Measurements from ENCODE around the gene BHLHA15. TPM values are rescaled to one million over a fixed set of nuclear protein-coding genes. Genes with fewer than 3 reads are reported as not detected.
"Not testable (repeated sequence)": the region's sequence is repeated elsewhere in the genome, so short reads cannot be mapped to it uniquely, and the experiment has no call there.

The BHLHA15 gene
- total RNA-seq, 4 donors from 2014 or later = 3.7 to 18.5 (median 5.6) TPM

DNA sequence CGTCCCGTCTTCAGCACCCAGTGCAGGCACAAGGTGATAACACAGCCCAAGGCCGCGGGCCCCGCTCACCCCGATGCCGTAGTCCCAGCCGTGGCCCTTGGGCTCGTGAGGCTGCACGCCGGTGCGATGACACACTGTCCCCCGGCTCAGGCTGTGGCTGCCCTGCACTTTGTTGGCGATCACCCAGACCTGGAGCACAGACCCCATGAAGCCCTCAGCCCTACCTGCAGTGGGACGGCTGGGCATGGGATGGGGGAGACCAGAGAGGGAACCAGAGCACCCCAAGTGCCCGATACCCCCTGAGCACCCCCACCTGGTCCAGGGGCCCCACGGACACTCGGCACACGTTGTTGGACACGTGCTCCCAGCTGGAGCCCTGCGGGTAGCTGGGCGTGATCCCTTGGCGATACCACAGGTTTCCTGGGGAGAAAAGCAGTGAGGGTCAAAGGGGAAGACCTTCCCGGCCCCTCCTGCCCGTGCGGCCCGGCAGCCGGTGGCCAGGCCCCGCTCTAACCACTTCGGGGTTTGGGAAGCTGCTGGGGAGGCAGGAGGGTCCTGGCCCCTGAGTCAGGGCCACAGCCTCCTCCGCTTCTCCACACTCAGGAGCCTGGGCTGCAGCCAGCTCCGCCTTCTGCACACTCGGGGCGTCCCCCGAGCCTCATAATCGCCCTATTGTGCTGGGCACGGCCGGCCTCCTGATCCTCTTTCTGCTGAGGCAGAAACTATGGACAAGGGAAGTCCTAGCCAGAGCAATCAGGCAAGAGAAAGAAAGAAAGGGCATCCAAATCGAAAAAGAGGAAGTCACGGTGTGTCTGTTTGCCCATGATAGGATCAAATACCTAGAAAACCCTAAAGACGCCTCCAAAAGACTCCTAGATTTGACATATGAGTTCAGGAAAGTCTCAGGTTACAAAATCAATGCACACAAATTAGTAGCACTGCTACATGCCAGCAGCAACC lies 6.7 kb downstream of the BHLHA15 start:
- 66 to 81% methylated on average over 17 to 21 of the region's 41 CpGs for WGBS, 2 donors
- no peak for DNase-seq (ENCODE audit: low spot score in 2 of 2)
- intact Hi-C loops (cut with DNase I; ENCODE audit: low total_unique reads) = no loop called here
- TF ChIP-seq POLR2A (IDR thresholded peaks at IDR 0.05) = no peak
- TF ChIP-seq, protein P1, sequence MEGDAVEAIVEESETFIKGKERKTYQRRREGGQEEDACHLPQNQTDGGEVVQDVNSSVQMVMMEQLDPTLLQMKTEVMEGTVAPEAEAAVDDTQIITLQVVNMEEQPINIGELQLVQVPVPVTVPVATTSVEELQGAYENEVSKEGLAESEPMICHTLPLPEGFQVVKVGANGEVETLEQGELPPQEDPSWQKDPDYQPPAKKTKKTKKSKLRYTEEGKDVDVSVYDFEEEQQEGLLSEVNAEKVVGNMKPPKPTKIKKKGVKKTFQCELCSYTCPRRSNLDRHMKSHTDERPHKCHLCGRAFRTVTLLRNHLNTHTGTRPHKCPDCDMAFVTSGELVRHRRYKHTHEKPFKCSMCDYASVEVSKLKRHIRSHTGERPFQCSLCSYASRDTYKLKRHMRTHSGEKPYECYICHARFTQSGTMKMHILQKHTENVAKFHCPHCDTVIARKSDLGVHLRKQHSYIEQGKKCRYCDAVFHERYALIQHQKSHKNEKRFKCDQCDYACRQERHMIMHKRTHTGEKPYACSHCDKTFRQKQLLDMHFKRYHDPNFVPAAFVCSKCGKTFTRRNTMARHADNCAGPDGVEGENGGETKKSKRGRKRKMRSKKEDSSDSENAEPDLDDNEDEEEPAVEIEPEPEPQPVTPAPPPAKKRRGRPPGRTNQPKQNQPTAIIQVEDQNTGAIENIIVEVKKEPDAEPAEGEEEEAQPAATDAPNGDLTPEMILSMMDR (IDR thresholded peaks at IDR 0.05) = no peak
- H3K4me3 ChIP-seq (ENCODE audit: low read depth, poor library complexity, severe bottlenecking) = no peak overlapping the region

DNA sequence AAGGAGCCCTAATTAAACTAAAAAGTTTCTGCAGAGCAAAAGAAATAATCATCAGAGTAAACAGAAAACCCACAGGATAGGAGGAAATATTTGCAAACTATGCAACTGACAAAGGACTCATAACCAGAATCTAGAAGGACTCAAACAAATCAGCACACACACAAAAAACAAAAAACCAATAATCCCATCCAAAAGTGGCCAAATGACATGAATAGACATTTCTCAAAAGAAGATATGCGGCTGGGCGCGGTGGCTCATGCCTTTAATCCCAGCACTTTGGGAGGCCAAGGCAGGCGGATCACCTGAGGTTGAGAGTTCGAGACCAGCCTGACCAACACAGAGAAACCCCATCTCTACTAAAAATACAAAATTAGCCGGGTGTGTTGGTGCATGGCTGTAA lies 8.1 kb downstream of the BHLHA15 start:
- DNase-seq (ENCODE audit: low spot score in 2 of 2); intact Hi-C loops (cut with DNase I; ENCODE audit: low total_unique reads); H3K4me3 ChIP-seq (ENCODE audit: low read depth, poor library complexity, severe bottlenecking): not testable (repeated sequence)
- WGBS, 2 donors = 97 to 98% methylated on average over 6 of the region's 6 CpGs

GRCh38 chr7:98221611-98222532 lies 10.6 kb downstream of the BHLHA15 start:
- H3K4me3 ChIP-seq (ENCODE audit: low read depth, poor library complexity, severe bottlenecking) = no peak overlapping the region
- intact Hi-C loops (cut with DNase I; ENCODE audit: low total_unique reads) = no loop called here
- no peak for DNase-seq (ENCODE audit: low spot score in 2 of 2)
- 96 to 98% methylated on average over 28 to 29 of the region's 34 CpGs for WGBS, 2 donors
- no peak for TF ChIP-seq POLR2A (IDR thresholded peaks at IDR 0.05)
- TF ChIP-seq, protein P1 (IDR thresholded peaks at IDR 0.05) = no peak

- no peak for DNase-seq (ENCODE audit: low spot score in 2 of 2)
- 91 to 100% methylated on average over 7 to 30 of the region's 30 CpGs for WGBS, 2 donors
- no peak for TF ChIP-seq POLR2A (IDR thresholded peaks at IDR 0.05)
- TF ChIP-seq, protein P1 (IDR thresholded peaks at IDR 0.05) = no peak
- no peak overlapping the region for H3K4me3 ChIP-seq (ENCODE audit: low read depth, poor library complexity, severe bottlenecking)
- intact Hi-C loops (cut with DNase I; ENCODE audit: low total_unique reads) = no loop called here
Observed at GRCh38 chr7:98222533-98223195, 11.4 kb downstream of the BHLHA15 start.

DNA sequence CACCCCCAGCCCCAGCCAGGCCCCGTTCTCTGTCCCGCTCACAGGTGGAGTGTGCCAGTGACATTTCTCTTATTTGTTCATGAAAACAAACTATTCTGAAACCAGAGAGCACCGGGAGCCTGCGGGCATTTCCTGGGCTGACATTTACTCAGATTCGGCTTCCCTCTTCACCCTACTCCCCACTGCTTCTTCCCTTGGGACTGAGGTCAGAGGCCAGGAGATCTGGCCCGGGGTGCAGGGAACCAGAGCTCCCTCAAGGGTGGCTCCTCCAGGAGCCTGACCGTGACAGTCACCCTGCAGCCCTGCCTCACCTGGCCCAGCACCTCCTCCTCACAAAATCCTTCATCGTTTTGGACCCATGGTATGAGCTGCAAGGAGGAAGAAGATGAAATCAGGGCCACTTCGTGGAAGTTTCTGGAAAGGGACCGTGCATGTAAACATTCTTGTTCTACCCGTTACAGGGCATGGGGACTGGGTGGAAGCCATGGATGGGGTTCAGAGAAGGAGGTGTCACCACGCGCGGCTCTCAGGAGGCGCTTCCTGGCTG lies 12.2 kb downstream of the BHLHA15 start:
- WGBS, 2 donors = 75 to 82% methylated on average over 13 to 15 of the region's 15 CpGs
- no peak for DNase-seq (ENCODE audit: low spot score in 2 of 2)
- H3K4me3 ChIP-seq (ENCODE audit: low read depth, poor library complexity, severe bottlenecking) = no peak overlapping the region
- intact Hi-C loops (cut with DNase I; ENCODE audit: low total_unique reads) = no loop called here
- TF ChIP-seq, protein P1 (IDR thresholded peaks at IDR 0.05) = no peak
- no peak for TF ChIP-seq POLR2A (IDR thresholded peaks at IDR 0.05)
